Natural killer cell (primary cell): ENCODE results near the gene MUC5AC. TPM values are rescaled to one million over a fixed set of nuclear protein-coding genes. Genes with fewer than 3 reads are reported as not detected.

ENCODE experiments used
- ATAC-seq, 3 donors: fragments of 150-1000 bp in 2 of 3; fragments of 200-7000 bp in 1 of 3; cut with Tn5 transposase; 1 replicate in 1 of 3; 2 replicates in 2 of 3; pipeline ENCODE4 v1.10.0; 2021; ENCODE audit warnings: mild to moderate bottlenecking in 2 of 3, moderate library complexity in 2 of 3
- DNase-seq, 2 donors: peaks; one replicate each; pipeline versions ENCODE4 v3.0.0 to v3.0.0-alpha.2; 2013 to 2021; ENCODE audit warnings: mixed read lengths in 1 of 2
- H3K27ac ChIP-seq: one replicate; pipeline ENCODE4 v1.5.1; 2013; ENCODE audit warnings: mild to moderate bottlenecking, low read length
- H3K27me3 ChIP-seq: one replicate; pipeline ENCODE4 v1.6.1; 2013; ENCODE audit warnings: low read length; ENCODE audit not compliant: control insufficient read depth, insufficient read depth
- H3K36me3 ChIP-seq: one replicate; pipeline ENCODE4 v1.6.1; 2013; ENCODE audit warnings: low read length; ENCODE audit not compliant: control insufficient read depth, insufficient read depth
- H3K4me1 ChIP-seq: one replicate; pipeline ENCODE4 v1.6.1; 2013; ENCODE audit warnings: low read length; ENCODE audit not compliant: control insufficient read depth, insufficient read depth
- H3K4me3 ChIP-seq: one replicate; pipeline ENCODE4 v1.5.1; 2013; ENCODE audit warnings: low read length
- H3K9me3 ChIP-seq: one replicate; pipeline ENCODE4 v1.6.1; 2013; ENCODE audit warnings: low read length; ENCODE audit not compliant: control insufficient read depth, insufficient read depth
- H3K27ac Mint-ChIP-seq, 2 donors: one replicate each; pipeline ENCODE4 v1.8.0; 2022; ENCODE audit warnings: mild to moderate bottlenecking in 2 of 2, mixed read lengths in 2 of 2, moderate library complexity in 1 of 2
- H3K27me3 Mint-ChIP-seq, 2 donors: one replicate each; pipeline ENCODE4 v1.8.0; 2022; ENCODE audit warnings: low read depth in 2 of 2, mixed read lengths in 2 of 2
- H3K36me3 Mint-ChIP-seq: one replicate; pipeline ENCODE4 v1.8.0; 2022; ENCODE audit warnings: mixed read lengths
- H3K4me1 Mint-ChIP-seq, 2 donors: one replicate each; pipeline ENCODE4 v1.8.0; 2022; ENCODE audit warnings: mixed read lengths in 2 of 2
- H3K4me3 Mint-ChIP-seq: one replicate; pipeline ENCODE4 v1.8.0; 2022; ENCODE audit warnings: mild to moderate bottlenecking, moderate library complexity, mixed read lengths
- H3K9me3 Mint-ChIP-seq, 2 donors: one replicate each; pipeline ENCODE4 v1.8.0; 2022; ENCODE audit warnings: mixed read lengths in 2 of 2
- WGBS: methylation state at CpG from one replicate; pipeline ENCODE4 v1.1.7; 2013; ENCODE audit warnings: missing lambda C conversion rate; ENCODE audit not compliant: insufficient coverage; 5-methylcytosine and 5-hydroxymethylcytosine counted together
- intact Hi-C: fragments of 100-400 bp; cut with micrococcal nuclease; formaldehyde crosslinking; loops from one replicate; pipeline ENCODE4 v1.14.2; 2022
- total RNA-seq, 4 donors: library from RNA; stranded (reverse); fragments of 120-200 nt in 1 of 4; gene quantifications; one replicate each; pipeline versions ENCODE4 v1.2.3 to v1.2.4, GENCODE V29; 2013 to 2022
- TF ChIP-seq, protein P1 (sequence below): fragments of 200-600 bp; IDR thresholded peaks from one replicate; pipeline ENCODE4 v1.8.0; 2022; ENCODE audit warnings: antibody characterized with exemption

The MUC5AC gene
- total RNA-seq, 3 donors from 2014 or later (not counting 1 experiment from before 2014, with no cell fraction given), result not detected

GRCh38 chr11:1194977-1195681 is 37.4 kb downstream of the MUC5AC start:
- Histone ChIP-seq H3K9me3 (no peaks in the 10 kb centered on the region), H3K36me3 (no peaks in the 10 kb centered on the region), H3K4me1 (no peaks in the 10 kb centered on the region), H3K4me3 (no peak overlapping the region), H3K27me3 (no peaks in the 10 kb centered on the region), H3K27ac (no peak overlapping the region)
- no peak overlapping the region for H3K27ac Mint-ChIP-seq
- H3K36me3 Mint-ChIP-seq, result no peaks in the 10 kb centered on the region
- TF ChIP-seq, protein P1, sequence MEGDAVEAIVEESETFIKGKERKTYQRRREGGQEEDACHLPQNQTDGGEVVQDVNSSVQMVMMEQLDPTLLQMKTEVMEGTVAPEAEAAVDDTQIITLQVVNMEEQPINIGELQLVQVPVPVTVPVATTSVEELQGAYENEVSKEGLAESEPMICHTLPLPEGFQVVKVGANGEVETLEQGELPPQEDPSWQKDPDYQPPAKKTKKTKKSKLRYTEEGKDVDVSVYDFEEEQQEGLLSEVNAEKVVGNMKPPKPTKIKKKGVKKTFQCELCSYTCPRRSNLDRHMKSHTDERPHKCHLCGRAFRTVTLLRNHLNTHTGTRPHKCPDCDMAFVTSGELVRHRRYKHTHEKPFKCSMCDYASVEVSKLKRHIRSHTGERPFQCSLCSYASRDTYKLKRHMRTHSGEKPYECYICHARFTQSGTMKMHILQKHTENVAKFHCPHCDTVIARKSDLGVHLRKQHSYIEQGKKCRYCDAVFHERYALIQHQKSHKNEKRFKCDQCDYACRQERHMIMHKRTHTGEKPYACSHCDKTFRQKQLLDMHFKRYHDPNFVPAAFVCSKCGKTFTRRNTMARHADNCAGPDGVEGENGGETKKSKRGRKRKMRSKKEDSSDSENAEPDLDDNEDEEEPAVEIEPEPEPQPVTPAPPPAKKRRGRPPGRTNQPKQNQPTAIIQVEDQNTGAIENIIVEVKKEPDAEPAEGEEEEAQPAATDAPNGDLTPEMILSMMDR, result no peak
- no peaks in the 10 kb centered on the region for H3K4me1 Mint-ChIP-seq
- no peaks in the 10 kb centered on the region for H3K27me3 Mint-ChIP-seq
- H3K9me3 Mint-ChIP-seq, result no peaks in the 10 kb centered on the region
- intact Hi-C loops, result no loop called here
- no peak overlapping the region for H3K4me3 Mint-ChIP-seq
- DNase-seq (peak in 1 of 2 donors; percentile 1), ATAC-seq (no peak)
- WGBS, result 83% methylated on average over 29 of the region's 32 CpGs

DNA sequence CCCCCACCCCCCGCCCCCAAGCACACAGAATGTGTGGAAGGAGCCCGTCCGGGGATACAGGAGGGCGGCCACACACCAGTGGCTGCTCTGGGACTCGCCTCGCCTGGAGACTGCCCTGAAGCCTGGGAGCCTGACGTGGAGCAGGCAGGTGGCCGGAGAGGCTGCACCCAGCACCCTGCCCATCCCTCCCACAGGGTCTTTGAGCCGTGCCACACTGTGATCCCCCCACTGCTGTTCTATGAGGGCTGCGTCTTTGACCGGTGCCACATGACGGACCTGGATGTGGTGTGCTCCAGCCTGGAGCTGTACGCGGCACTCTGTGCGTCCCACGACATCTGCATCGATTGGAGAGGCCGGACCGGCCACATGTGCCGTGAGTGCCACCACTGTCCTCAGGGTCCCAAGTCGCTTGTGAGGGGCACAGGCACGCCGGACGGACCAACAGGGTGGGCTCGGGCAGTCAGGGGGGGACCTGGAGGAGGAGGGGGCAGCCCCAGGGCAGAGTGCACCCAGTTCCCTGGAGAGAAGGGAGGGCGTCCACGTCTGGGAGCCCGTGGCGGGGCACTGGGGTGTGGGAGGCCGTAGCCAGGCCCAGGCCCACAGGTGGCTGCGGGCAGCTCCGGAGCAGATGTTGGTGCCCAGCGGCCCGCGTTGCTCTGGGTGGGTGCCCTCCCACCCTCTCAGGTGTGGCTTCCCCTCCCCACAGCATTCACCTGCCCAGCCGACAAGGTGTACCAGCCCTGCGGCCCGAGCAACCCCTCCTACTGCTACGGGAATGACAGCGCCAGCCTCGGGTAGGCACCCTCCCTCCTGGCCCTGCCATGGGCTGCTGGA is 38.1 kb downstream of the MUC5AC start:
- no peaks in the 10 kb centered on the region for H3K36me3 Mint-ChIP-seq
- H3K27me3 ChIP-seq, result no peaks in the 10 kb centered on the region
- peak in 1 of 2 donors; percentile 13 for DNase-seq
- TF ChIP-seq, protein P1, result no peak
- ATAC-seq, result no peak
- H3K27ac ChIP-seq, result no peak overlapping the region
- no peaks in the 10 kb centered on the region for H3K36me3 ChIP-seq
- H3K4me1 Mint-ChIP-seq, result no peaks in the 10 kb centered on the region
- H3K4me3 Mint-ChIP-seq, result no peak overlapping the region
- no peaks in the 10 kb centered on the region for H3K9me3 ChIP-seq
- intact Hi-C loops, result no loop called here
- H3K27me3 Mint-ChIP-seq, result no peaks in the 10 kb centered on the region
- H3K4me3 ChIP-seq, result no peak overlapping the region
- no peaks in the 10 kb centered on the region for H3K4me1 ChIP-seq
- H3K9me3 Mint-ChIP-seq, result no peaks in the 10 kb centered on the region
- WGBS, result 92% methylated on average over 41 of the region's 41 CpGs
- no peak overlapping the region for H3K27ac Mint-ChIP-seq

- TF ChIP-seq, protein P1, result no peak
Observed at GRCh38 chr11:1196516-1197391, 39.0 kb downstream of the MUC5AC start.

More at GRCh38 chr11:1196516-1197391, 39.0 kb downstream of the MUC5AC start:
- no peaks in the 10 kb centered on the region for H3K36me3 Mint-ChIP-seq
- no peaks in the 10 kb centered on the region for H3K9me3 ChIP-seq
- no peaks in the 10 kb centered on the region for H3K27me3 Mint-ChIP-seq
- H3K9me3 Mint-ChIP-seq, result no peaks in the 10 kb centered on the region
- no peak overlapping the region for H3K27ac ChIP-seq
- 85% methylated on average over 27 of the region's 28 CpGs for WGBS
- peak in 1 of 3 donors; percentile 19 for ATAC-seq
- no peaks in the 10 kb centered on the region for H3K4me1 Mint-ChIP-seq
- H3K4me3 Mint-ChIP-seq, result no peak overlapping the region
- H3K4me1 ChIP-seq, result no peaks in the 10 kb centered on the region
- DNase-seq, result no peak
- H3K36me3 ChIP-seq, result no peaks in the 10 kb centered on the region
- intact Hi-C loops, result no loop called here
- no peaks in the 10 kb centered on the region for H3K27me3 ChIP-seq
- no peak overlapping the region for H3K27ac Mint-ChIP-seq
- no peak overlapping the region for H3K4me3 ChIP-seq
